GM12892 (cell line): Measurements from ENCODE around the gene C1RL. TPM values are rescaled to one million over a fixed set of nuclear protein-coding genes. Genes with fewer than 3 reads are reported as not detected.
A peak's percentile ranks its signal among the peaks of the same experiment; 100 is the strongest.

Source experiments
- DNase-seq: peaks from one replicate; pipeline ENCODE4 v3.0.0; 2011; ENCODE audit not compliant: insufficient read length
- FAIRE-seq: peaks from 2 replicates; lab custom pipeline; 2011; peaks lifted over from hg19 to GRCh38; lab: Jason Lieb, UNC
- POLR2A ChIP-seq: IDR thresholded peaks from 2 replicates; pipeline ENCODE4 v1.6.1; 2011; ENCODE audit warnings: low read depth, low read length, control low read depth
- POLR2AphosphoS5 ChIP-seq: IDR thresholded peaks from 2 replicates; pipeline ENCODE4 v1.6.1; 2011; ENCODE audit warnings: low read depth, low read length, control low read depth
- TAF1 ChIP-seq: IDR thresholded peaks from 2 replicates; pipeline ENCODE4 v1.6.1; 2011; ENCODE audit warnings: low read depth, mild to moderate bottlenecking, control low read depth, low read length, borderline replicate concordance
- polyA plus RNA-seq: library from polyadenylated mRNA; unstranded; fragments of >200 nt; gene quantifications from one replicate; pipeline ENCODE4 v1.2.1, GENCODE V29; 2012; ENCODE audit warnings: missing spikeins, inconsistent platforms; ENCODE audit not compliant: missing spikeins

The C1RL gene
- polyA plus RNA-seq: 9.1 TPM

DNA sequence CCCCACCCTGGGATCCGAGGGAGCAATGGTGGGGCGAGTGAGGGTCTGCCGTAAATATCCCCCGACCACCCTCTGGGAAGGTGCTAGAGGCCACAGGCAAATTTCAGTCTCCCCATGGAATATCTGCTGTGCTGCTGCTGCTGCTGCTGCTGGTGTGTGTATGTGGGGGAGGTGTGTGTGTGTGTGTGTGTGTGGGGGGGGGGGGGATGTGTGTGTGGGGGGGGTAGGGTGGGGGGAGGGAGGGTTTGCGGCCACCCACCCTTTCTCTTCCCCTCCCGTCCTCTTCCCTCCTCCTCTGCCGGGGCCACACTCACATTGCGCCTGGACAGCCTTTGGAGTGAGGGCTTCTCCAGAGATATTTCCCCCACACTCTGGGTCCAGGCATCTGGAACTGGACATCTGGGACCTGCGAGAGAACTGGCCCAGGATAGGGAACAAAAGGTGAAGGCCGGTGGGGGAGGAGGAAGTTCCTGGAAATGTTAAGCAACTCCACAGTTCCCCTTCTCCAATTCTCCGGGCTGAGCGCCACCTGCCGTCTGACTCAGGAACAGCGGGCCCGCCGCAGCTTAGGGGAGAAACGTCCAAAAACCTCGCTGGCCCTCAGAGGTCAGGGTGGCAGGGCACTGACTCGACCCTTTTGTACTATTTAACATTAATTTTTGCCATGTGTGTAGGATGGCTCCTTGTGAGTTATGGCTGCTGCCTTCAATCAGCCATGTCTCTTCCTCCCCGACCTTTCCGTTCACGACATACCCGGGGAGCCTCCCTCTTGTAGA is at the start of gene C1RL:
Gene C1RL (minus strand): TSS at position 419 of the 776 bp plus-strand sequence. CDS start 34 bp downstream, at position 385.
- DNase-seq (no peak), FAIRE-seq (peak; percentile 92)
- no peak; the same call in 1 of the 2 replicates for TF ChIP-seq POLR2A
- TF ChIP-seq POLR2AphosphoS5: no peak
- no peak for TF ChIP-seq TAF1

GRCh38 chr12:7157391-7157790 is 48.4 kb upstream of the C1RL start:
- no peak for DNase-seq
- TF ChIP-seq TAF1 (no peak), POLR2AphosphoS5 (no peak), POLR2A (no peak)
- no peak for FAIRE-seq

GRCh38 chr12:7156259-7157197 is 47.5 kb upstream of the C1RL start:
- DNase-seq (no peak), FAIRE-seq (no peak)
- TF ChIP-seq POLR2AphosphoS5 (no peak), POLR2A (no peak), TAF1 (no peak)

DNA sequence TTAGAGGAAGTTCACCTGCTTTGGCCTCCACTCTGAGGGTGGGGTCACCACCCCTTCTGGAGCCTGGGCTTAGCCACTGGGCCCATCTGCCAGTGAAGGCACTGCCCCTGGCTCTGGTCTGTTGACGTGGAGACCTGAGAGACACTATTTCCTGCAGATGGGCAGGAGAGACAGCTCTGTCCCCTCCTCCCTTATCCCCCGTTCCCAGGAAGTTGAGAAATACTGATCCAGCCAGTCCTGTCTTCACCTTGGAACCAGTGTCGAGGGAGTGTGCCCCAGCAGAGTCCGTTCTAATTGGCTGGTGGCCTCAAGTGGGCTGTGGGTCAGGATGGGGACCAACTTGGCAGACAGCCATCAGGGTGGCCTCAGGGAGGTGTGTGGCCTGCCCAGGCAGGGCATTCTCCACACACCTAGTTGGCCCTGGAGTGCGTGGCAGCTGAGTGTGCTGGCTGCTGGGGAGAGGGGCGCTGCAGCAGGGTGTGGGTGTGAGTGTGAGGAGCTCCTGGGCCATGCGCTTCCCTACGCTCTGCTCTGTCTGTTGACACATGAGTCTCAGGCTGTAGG is 46.5 kb upstream of the C1RL start:
- TF ChIP-seq POLR2AphosphoS5 (no peak), POLR2A (no peak), TAF1 (no peak)
- FAIRE-seq (no peak), DNase-seq (no peak)

GRCh38 chr12:7154901-7155470 is 46.0 kb upstream of the C1RL start:
- DNase-seq: no peak
- TF ChIP-seq POLR2A: no peak
- no peak for TF ChIP-seq TAF1
- no peak for TF ChIP-seq POLR2AphosphoS5
- no peak for FAIRE-seq

DNA sequence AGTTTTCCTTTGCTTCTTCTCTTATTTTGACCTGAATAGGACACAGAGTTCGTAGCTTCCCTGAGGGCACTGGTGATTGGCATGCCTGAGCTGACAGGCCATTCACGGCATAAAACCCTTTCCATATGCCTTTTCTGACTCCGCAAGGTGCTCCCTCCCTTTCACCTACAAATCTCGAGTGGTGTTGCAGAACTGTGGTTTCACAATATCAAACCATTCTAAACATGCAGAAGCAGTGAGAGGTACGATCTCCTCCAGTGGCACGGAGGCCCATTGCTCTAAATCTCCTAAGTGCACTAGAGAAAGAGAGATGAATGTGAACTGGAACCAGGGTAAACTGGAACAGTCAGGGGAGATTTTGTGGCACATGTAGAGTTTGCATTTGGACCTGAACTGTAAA is 45.0 kb upstream of the C1RL start:
- TF ChIP-seq POLR2A (no peak), POLR2AphosphoS5 (no peak), TAF1 (no peak)
- FAIRE-seq: no peak
- no peak for DNase-seq

DNA sequence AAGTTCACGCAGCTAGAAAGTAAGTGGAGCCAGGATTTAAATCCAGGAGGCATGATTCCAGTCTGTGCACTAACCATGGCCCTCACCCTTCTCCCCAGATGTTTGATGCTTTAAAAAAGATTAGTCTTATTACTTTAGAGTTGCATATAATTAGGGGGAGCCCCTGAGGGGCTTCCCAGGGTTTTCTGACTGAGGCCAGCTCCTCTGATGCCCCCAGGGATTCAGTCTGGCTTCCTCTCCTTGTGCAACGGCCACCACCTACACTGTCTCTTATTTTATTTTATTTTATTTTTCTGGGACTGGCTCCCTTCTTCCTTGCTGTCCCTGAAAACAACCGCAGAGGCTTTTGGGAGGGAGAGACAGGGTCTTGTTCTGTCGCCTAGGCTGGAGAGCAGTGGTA is 43.8 kb upstream of the C1RL start:
- no peak for DNase-seq
- FAIRE-seq: no peak
- no peak for TF ChIP-seq POLR2AphosphoS5
- no peak for TF ChIP-seq TAF1
- no peak for TF ChIP-seq POLR2A

DNA sequence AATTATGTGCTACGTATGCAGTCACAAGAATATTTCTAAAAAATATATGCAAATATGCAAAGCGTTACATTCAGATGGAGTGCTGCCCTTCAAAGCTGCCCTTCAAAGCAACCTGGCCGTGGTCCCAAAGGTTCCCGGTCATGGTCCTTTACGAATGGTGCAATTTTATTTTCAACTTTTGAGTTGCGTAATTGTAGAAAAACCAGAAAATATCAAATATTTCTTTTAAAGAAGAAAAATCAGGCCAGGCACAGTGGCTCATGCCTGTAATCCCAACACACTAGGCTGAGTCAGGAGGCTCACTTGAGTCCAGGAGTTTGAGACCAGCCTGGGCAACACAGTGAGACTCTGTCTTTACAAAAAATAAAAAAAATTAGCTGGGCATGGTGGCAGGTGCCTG is 42.5 kb upstream of the C1RL start:
- no peak for DNase-seq
- FAIRE-seq: no peak
- TF ChIP-seq TAF1: no peak
- TF ChIP-seq POLR2A: no peak
- TF ChIP-seq POLR2AphosphoS5: no peak

DNA sequence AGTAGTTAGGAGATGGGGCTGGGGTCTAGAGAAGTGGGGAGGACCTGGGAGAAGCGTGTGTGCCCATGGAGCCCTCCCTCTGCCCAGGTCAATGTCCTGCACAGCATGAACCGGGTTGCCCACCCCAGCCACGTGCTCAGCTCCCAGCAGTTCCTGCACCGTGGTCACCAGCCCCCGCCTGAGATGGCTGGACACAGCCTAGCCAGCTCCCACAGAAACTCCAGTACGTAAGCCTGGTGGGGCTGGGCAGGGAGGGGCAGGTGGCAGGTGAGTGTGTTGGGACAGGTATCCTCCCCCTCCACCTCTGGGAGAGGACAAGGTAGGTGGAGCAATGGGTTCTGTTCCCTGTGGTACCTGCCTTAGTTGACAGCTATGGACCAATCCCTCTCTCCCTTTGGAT is 41.8 kb upstream of the C1RL start:
- TF ChIP-seq TAF1: no peak
- TF ChIP-seq POLR2AphosphoS5: no peak
- no peak for TF ChIP-seq POLR2A
- DNase-seq (no peak), FAIRE-seq (no peak)

GRCh38 chr12:7150356-7150755 is 41.3 kb upstream of the C1RL start:
- no peak for DNase-seq
- no peak for FAIRE-seq
- TF ChIP-seq POLR2AphosphoS5: no peak

- TF ChIP-seq POLR2A: no peak
- no peak for TF ChIP-seq TAF1
- TF ChIP-seq POLR2AphosphoS5: no peak
- DNase-seq: no peak
- no peak for FAIRE-seq
Measured at GRCh38 chr12:7146906-7147305, 37.9 kb upstream of the C1RL start.
